GM21423 (cell line): ENCODE measurements around the gene CDAN1.

Experiments
- ATAC-seq: cut with Tn5 transposase; IDR thresholded peaks from one replicate; pipeline ENCODE4 v1.9.1; 2021; ENCODE audit warnings: mild to moderate bottlenecking, moderate library complexity; ENCODE audit not compliant: unreplicated experiment

The CDAN1 gene

DNA sequence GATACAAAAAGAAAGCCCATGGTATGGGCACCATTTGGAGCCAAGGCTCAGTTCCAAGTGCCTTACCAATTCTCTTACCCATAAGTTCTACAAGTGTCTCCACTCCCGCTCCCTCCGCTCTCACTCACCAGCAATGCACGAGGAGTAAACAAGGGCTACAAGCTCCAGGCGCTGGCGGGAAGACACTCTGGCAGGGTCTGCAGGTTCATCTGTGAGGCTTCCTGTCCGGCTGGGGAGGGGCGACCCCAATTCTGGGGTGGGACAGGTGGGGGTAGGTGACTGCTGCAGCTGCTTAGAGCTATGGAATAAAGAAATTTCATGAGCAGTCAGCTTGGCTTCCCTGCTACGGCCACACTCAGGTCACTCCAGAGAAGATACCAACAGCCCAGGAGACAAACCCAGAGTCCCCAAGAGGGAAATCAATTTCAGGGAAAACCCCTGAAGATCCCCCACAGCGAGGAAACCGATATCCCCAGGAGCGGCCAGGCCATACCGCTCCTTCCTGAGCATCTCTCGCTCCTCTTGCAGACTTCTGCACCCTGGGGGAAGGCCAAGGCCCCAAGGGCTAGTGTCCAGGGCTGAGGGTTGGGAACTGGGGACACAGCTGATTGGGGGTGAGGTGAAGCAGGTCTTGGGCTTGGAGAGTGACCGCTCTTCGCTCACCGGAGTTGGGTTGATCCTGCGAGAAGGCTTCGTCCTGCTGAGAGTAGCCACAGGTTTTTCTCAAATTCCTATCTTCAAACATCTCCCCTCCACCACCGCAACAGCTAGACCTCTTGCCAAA lies 1.4 kb downstream of the CDAN1 start:
- ATAC-seq = no peak

DNA sequence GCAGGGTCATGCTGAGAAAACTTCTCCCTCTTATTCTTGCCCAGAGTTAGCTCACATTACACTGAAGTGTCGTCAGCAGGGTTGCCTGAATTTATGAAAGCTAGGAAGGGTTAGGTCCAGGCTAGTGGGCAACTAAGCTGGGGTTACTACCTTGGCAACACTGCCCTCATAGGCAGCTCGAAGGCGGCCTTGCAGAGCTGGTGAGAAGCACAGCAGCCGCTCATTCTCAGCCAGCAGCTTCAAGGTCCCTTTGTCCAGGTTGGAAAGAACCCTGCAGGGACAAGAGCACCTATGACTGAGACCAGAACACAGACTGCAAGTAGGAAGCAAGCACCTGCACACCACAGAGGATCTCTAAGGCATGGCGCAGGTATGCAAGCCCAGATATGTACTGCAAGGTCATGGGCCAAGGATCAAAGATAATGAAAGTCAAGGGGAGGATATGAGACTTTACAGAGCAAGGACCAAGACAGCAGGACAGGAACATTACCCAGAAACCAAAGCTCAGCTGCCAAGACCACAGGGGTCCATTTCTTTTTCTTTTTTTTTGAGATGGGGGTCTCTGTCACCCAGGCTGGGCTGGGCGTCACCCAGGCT lies 2.8 kb downstream of the CDAN1 start:
- no peak for ATAC-seq

DNA sequence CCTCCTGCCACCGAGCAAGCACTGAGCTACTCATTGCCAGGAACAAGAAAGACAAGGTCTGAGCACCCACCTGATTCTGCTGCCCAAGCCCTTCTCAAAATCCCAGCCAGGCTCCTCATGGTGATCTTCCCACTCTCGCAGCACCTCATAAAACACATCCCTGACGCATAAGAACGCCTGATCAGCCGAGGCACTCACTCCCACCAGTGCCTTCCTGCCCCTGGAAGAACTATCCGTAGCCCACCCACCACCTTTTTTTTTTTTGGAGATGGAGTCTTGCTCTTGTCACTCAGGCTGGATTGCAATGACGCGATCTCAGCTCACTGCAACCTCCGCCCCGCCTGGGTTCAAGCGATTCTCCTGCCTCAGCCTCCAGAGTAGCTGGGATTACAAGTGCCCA lies 3.9 kb downstream of the CDAN1 start:
- no peak for ATAC-seq

DNA sequence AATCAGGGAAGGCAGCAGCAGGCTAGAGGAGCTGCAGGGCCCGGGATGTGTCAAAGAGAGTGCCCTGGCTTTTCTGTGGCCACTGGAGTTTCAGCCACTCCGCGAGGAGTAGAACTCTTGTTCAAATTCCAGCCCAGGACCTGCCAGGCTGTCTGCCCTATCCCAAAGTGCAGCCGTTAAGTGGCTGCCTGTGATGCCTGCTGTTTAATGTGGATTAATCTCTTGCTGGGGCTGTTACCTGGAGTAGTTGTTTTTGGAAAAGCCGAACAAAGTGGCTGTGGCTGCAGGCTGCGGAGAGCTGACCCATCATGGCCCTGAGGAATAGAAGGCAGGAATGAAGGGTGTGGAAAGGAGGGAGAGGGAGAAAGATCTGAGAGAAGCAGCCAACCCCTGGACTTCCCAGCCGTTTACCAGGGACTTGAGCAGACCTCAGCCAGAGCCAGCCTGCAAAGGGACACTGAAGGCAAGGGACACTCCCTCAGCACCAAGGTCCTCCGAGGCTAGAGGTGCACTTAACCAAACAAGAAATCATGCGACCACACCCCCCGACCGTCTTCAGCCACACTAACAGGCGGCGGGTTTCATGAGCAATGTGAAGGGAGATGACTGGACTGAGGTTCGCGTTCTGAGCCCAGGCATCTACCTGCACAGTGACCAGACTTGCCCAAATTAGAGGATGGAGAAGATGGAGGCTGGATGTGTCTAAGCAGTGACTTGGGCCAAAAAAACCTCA lies 4.7 kb downstream of the CDAN1 start:
- ATAC-seq = no peak

DNA sequence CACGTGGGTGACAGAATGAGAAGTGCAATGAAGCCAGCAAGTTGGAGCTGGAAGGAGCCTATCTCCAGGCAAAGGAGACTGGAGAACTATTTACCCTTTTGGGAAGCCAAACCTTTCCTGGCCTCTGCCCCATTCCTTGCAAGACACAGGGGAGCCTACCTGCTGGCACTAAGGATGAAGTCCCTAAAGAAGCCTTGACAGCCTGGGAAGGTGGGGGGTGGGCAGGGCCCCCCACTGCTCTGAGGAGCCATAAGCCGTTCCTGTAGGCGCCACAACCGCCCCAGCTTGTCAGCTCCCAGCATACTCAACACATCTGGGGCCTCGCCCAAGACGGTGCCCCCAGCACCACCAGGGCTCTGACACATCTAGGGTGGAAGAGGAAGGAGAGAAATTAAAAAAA lies 5.5 kb downstream of the CDAN1 start:
- ATAC-seq = no peak

DNA sequence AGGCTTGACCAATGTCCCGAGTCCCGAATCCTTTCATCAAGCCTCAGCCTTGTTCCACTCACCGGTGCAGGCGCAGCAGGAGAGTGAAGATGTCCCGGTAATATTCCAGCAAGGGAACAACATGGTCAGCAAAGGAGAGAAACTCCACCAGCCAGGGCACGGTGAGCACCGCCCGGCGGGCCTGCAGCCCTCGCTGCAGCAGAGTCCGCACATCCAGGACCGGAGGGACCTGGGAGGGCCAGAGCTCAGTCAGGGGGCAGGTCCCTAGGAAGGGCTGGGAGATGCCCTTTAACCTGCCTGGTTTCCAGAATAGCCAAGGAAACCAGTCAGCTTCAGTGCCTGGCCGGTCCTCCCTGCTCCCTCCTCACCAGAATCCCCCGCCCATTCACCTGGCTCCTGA lies 6.4 kb downstream of the CDAN1 start:
- ATAC-seq = no peak

DNA sequence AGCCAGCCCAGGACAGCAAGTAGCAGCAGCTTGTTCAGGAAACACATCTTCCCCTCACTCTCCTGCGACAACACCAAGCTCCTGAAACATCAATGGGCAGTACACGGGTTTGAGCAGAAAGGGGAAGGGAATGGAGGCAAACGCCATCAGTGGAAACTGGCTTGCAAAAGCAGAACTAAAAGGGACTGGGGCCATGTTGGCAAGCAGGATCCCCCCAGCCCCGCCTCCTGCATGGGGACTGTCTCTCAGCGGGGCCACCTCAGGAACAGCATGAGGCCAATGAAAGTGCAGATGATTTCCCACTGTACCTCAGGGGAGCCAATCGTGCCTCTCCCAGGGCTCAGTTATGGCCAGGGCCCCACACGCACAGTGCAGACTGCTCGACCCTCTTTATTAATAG lies 6.8 kb downstream of the CDAN1 start:
- ATAC-seq = no peak

DNA sequence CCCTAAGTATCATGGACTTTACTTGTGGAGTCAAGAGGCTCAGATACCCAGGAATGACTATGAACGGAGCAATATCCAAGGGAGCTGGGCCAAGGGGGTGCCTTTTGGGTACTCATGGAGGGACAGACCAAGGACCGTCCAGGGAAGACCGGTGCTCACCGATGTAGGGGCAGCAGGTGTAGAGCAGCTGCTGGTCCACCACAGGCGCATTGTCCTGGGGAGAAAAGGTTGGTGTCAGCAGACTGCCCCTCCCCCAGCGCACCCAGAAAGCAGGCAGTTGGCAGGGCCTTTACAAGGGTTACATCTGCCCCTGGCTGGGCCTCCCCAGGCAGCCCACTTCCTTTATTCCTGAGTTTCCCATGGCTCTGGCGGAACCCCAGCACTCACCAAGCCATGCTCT lies 7.5 kb downstream of the CDAN1 start:
- no peak for ATAC-seq

DNA sequence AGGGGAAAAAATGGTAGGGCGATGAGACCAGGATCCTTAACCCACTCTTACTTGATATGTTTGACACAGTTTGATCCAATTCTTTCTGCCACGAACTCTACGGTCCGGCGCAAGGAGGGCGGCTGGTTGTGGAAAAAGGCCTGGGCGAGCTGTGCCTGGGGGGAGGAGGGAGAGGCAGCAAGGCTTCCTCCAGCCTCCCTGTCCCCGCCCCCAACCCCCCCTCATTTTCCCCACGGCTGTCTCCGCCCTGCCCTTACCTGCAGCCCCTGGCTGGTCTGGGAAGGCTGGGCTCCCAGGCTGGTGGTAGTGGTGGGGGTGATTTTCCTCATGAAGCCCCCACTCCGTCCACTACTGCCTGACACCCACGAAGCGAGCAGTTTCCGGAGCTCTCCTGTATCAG lies 8.0 kb downstream of the CDAN1 start:
- ATAC-seq = no peak

DNA sequence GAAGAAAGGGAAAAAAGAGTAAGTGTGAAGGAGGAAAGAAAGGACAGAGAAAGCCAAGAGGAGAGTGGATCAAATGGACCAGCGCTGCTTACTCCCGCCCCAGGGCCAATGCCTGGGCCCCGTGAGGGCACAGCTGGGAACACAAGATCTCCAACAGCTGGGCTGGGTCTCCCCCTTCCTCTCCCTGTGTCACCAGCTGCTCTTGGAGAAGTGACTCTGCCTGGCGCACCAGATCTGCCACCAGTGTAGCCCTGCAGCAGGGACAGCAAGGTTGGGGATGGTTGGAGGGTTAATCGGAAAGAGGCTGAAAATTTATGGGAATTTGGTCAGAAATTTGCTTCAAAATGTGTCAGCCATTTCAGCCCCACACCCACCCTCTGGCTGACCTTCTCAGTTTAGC lies 8.4 kb downstream of the CDAN1 start:
- ATAC-seq = no peak

DNA sequence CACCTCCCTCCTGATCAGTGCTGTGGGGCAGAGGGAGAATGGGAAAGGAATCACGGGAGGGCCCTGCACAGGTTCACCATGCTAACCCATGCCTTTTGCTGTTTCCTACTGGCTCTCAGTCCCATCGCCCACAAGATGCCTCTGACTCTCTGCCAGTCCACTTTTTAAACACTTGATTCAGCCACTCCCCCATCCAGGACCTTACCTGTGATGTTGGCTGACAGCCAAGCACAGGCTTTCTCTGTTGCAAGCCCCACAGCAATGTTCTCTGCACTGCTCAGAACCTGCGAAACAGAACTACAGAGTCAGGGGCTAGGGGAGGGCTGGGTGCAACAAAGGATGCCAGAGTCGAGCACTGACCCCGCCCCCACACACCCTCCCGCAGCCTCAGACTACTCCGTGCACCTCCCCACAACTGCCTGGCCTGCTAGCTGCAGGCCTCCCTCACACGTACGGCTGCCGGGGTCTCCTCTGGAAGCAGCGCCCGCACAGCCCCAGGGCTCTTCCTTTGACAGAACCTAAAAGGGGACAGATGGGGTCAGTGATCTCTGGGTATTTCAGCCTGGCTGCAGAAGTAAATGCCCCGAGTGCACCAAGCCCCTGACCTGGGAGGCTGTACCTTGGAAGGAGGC lies 9.1 kb downstream of the CDAN1 start:
- no peak for ATAC-seq

DNA sequence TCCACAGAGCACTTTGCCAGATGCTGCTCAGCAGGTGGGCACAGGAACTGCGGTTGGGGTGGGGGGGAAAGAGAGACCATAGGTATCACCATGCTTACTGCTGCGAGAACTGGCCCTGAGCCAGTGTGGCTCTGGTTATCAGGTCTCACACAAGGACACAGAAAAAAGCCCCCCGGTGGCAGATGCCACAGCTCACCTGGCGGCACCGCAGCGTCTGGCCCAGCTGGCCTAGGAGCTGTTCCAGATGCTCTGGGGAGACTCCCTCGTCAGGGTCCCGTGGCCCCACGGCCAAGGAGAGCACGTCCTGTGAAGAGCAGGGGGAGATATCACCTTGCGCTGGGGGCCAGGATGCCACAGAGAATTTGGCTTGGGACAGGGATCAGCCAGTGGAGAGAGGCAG lies 10.8 kb downstream of the CDAN1 start:
- no peak for ATAC-seq

DNA sequence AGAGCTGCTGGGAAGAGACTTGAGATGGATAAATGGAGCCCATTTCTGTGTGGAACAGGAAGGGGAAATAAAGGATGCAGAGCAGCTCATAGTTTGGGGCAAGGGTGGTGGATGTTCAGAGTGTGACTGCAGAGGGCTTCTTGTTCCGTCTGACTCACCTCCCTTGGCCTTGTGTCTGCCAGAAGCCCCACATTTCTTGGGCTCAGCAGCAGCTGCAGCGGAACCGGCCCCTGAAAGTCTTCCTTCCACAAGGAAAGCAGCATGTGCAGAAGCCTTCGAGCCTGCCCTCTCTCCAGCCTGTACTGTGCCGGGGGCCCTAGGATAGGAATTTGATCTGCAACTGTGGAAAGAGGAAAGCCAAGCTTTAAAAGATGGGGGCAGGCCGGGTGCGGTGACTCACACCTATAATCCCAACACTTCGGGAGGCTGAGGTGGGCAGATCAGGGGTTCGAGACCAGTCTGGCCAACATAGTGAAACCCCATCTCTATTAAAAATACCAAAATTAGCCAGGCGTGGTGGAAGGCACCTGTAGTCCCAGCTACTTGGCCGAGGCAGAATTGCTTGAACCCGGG lies 11.5 kb downstream of the CDAN1 start:
- no peak for ATAC-seq

DNA sequence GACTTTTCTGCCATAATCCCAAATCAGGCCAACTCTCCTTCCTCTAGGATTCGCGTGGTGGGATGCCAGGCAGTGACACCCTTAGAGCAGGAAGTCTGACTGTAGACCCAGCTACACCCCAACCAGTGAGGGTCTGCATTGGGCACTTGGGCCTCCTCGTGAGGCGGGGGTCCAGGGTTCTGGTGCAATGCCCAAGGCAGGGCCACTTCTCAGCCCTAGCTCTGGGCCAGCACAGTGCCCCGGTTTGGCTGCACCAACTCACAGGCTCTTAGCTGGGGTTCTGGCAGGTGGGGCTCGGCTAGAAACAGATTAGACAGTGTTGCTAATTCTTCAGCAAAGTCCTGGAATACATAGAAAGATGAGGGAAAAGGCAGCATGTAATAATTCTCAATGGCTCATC lies 12.7 kb downstream of the CDAN1 start:
- no peak for ATAC-seq

DNA sequence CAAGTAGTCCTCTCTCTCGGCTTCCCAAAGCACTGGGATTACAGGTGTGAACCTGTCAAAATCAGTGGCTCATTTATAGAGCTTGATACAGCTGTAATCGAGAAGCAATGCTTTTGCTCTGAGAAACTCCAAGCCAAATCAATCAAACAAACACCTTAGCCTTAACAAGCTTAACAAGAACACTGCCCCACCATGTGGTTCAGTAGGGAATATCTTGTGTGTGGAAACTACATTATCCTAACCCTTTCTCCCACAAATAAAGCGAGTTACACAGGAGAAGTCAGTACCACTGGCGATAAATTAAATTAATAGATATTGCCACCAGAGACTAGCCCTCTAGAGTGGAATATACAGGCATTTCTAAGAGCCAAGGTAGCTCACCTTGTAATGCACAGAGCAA lies 13.9 kb downstream of the CDAN1 start:
- no peak for ATAC-seq

DNA sequence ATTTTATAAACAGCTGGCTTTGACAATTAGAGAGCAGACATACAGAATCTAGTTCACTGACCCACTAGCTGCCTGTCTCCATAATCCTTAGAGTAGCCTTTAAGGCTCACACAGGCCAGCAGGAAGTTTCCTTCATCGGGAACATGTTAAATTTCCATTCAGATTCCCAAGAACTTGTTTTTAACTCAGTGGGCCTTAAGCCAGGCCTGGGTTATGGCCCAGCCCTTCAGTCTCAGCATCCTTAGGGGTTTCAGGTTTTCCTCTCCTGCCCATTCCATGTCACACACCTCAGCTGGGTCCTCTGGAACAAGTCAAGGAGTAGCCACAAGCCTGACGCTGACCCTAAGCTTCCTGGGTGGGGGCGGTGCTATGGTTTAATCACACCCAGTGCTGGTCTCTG lies 15.0 kb downstream of the CDAN1 start:
- no peak for ATAC-seq

DNA sequence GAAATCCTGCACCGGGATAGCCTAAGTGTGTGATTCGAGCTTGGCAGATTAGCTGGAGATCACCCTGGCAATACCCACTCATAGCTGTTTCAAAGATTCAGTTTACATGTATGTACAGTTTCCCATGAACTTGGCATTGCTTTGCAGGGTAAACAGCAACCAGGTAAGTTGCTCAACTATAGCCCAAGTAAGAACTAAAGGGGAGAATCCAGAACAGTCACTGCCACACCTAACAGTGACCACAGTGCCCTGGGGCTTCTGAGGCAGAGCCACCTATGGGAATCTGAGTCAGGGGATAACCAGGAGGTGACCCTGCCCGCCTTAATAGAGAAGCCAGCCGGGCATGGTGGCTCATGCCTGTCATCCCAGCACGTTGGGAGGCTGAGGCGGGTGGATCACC lies 15.9 kb downstream of the CDAN1 start:
- no peak for ATAC-seq

DNA sequence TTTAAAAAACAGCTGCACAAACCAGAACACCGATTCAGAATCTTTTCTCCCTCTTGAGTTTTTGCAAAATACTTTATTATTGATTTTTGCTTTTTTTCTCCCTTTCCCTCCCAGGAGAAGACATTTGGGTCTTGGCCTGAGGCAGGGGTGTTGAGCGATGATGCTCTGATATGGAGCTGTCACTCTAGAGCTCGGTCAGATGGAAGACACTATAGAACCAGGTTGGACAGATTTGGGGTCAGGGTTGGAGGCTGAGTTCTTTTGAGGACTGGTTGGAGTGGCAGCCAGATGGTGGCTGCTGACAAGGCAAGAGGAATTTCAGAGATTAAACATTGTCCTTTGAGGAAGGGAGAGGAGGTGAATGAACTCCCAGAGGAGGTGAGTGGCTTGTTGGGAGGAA lies 16.9 kb downstream of the CDAN1 start:
- ATAC-seq = no peak

DNA sequence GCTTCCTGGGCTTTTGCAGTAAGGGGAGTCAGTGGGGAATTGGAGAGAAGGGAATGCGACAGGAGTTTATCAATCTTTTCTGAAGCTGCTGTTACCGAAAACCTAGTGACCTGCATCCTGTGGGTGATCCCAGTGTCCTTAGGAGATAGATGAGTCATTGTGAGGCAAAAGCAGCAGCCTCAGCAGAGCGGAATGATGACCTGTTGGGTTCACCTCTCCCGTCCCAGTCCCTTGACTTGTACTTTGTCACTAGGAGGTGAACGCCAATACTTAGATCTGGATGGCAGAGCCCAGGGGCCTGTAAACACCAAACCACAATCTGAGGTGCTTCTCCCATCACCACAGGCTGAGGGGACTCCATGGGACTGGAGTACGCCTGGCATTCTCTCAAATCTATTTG lies 17.9 kb downstream of the CDAN1 start:
- no peak for ATAC-seq

DNA sequence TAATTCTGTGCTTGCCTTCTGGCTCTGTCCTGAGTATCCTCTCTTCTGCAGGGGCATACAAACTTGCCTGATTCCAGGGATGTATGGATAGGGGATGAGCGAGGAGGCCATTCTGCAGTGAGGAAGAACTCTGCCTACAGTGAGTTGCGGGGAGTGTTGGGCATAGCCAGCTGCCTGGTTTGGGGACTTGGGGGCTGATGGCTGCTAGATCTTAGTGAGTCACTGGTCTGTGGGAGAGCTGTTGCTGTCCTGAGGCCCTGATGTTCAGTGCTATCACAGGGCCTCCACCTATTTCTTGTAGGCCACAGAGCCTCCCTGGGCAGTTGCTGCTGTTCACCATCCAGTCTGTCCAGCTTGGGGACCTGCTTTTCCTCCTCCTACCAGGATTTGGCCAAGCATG lies 20.3 kb downstream of the CDAN1 start:
- no peak for ATAC-seq

DNA sequence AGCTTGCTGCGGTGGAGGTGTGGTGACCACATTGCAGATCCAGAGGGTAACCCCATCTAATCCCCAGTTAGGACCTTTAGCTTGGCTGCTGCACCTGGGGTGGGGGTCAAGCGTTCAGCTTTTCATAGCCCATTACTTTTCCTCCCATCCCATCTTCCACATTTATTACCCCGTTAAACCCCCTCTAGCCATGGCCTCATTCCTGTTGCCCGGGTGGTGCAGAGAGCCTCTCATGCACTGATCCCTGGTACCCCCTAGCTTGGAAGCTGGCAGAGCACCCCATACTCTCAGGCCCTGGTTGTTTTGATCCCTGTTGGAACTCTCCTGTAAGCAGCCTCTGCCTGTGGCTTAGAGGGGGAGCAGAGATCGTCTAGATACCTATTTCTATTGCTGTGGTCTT lies 20.8 kb downstream of the CDAN1 start:
- ATAC-seq = no peak
